CD4-positive, alpha-beta T cell treated with Interleukin-10 for 1 hour (primary cell): Measurements from ENCODE around the gene MAK.
"Not testable (repeated sequence)": the region's sequence is repeated elsewhere in the genome, so short reads cannot be mapped to it uniquely, and the experiment has no call there.

ENCODE experiments used
- DNase-seq: peaks from one replicate; pipeline ENCODE4 v3.0.0-alpha.2; 2020

MAK gene

DNA sequence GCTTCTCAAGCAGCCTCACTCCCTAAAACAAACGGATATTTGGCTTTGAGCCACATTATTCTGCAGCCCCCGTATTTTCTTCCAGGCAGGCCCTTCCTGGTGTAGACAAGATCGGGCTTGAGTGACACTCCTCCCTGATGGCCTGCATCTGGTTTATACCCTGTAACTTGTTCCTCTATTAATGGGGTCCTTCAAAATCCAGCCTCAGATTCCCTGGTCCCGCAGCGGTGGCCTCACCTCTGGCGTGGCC, 115.8 kb downstream of the MAK start:
- DNase-seq, result no peak

DNA sequence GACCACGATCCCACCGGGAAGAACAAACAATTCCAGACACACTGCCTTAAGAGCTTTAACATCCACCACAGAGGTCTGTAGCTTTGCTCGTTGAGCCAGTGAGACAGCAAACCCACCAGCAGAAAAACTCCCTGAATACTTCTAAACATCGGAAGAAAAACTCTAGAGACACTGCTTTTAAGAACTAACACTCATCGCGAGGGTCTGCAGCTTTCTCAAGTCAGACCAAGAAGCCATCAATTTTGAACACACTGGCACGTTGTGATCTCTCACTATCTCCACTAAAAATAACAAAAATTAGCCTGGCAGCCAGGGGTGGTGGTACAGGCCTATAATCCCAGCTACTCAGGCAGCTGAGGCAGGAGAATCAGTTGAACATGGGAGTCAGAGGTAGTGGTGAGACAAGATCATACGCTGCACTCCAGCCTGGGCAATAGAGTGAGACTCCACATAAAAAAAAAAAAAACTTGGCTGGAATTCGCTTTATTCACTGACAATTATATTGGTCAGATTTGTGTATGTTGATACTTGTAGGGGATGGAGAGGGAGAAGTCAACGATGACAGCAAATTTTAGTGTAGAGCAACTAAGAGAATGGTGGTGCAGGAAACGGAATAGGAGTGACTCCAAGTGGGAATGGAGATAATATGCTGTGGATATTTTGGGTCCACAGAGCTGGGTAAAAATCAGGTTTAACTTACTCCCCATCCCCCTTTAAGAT, 116.3 kb downstream of the MAK start:
- no peak for DNase-seq

GRCh38 chr6:10720960-10721849, 117.1 kb downstream of the MAK start:
- DNase-seq, result not testable (repeated sequence)

DNA sequence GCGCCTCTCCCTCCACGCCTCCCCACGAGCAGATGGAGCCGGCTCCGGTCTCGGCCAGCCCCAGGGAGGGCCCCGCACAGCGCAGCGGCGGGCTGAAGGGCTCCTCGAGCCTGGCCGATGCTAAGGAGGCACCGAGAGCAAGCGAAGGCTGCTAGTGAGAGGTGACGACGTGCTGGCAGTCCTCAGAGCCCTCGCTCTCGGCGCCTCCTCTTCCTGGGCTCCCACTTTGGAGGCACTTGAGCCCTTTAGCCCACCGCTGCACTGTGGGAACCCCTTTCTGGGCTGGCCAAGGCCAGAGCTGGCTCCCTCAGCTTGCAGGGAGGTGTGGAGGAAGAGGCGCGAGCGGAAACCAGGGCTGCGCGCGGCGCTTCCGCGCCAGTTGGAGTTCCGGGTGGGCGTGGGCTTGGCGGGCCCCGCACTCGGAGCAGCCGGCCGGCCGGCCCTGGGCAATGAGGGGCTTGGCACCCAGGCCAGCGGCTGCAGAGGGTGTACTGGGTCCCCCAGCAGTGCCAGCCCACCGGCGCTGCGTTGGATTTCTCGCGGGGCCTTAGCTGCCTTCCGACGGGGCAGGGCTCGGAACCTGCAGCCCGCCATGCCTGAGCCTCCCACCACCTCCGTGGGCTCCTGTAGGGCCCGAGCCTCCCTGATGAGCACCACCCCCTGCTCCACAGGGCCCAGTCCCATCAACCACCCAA, 117.9 kb downstream of the MAK start:
- peak; percentile 61 for DNase-seq

- DNase-seq, result no peak
Observed at GRCh38 chr6:10719964-10720264, 118.4 kb downstream of the MAK start.

DNA sequence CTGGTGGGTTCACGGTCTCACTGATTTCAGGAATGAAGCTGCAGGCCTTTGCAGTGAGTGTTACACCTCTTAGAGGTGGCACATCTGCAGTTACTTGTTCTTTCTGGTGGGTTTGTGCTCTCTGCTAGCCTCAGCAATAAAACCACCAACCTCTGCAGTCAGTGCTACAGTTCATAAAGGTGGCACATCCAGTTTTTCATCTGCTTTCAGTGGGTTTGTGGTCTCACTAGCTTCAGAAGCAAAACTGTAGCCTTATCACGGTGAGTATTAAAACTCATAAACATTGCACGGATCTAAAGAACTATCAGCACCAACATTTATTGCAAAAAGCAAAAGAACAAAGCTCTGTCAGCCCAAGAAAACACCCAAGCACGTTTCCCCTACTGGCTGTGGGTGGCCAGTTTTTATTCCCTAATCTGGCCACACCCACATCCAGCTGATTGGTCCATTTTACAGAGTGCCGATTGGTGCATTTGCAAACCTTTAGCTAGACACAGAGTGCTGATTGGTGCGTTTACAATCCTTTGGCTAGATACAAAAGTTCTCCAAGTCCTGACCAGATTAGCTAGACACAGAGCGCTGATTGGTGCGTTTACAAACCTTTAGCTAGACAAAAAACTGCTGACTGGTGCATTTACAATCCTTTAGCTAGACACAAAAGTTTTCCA, 118.9 kb downstream of the MAK start:
- DNase-seq, result peak; percentile 68

GRCh38 chr6:10713962-10714361, 124.4 kb downstream of the MAK start:
- no peak for DNase-seq
